Measurements from ENCODE around the gene TPCN1.

The TPCN1 gene

DNA sequence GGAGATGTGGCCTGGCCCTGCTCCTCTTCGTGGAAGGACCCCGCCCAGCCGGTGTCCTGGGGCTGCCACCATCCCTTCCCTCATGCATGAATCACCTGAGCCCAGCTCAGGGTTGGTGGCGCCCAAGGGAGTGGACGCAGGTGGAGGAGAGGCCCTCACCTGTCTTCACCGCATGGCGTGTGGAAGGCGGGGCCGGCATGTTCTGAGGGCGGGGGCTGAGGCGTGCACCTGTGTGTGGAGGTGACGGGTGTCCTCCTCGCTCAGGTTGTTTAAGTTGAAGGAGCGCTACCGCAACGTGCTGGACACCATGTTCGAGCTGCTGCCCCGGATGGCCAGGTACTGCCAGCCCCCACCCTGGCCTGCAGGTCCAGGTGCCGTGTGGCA lies 66.6 kb downstream of the TPCN1 start:
- H3K27ac ChIP-seq (ENCODE audit: low read depth, low read length, severe bottlenecking), result no peak overlapping the region
- H3K9me3 ChIP-seq (ENCODE audit: control insufficient read depth, low read length), result no peaks in the 10 kb centered on the region
- H3K4me3 ChIP-seq (ENCODE audit: extremely low read depth, insufficient read depth, low read length, poor library complexity, severe bottlenecking), result no peak overlapping the region
- H3K36me3 ChIP-seq (ENCODE audit: control insufficient read depth, insufficient read depth, low read length), result peaks cover 3% of the 10 kb centered on the region
- 95 to 100% methylated on average over 10 to 13 of the region's 19 CpGs for WGBS, 2 experiments (ENCODE audit: insufficient coverage in 2 of 2)
- H3K4me1 ChIP-seq (ENCODE audit: control insufficient read depth, insufficient read depth, low read length, poor library complexity, severe bottlenecking), result no peaks in the 10 kb centered on the region

DNA sequence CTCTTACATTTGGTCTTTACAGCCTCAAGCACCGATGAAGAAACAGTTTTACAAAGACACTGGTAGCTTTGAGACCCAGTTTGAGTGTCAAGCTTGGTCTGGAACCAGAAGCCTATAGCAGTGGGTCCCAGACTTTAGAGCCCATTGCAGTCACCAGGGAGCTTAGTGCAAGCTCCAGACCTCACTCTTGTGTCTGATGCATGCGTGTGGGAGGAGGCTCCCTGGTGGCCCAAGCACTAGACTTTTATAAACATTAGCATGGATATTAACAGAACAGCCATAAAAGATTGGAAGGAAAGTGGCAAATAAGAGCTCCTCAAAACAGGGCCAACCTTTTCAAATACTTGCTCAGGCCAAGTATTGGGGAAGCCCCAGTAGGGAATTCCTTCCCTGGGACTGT lies 68.1 kb downstream of the TPCN1 start:
- WGBS, 2 experiments (ENCODE audit: insufficient coverage in 2 of 2), result 82 to 90% methylated on average over 1 of the region's 2 CpGs
- Histone ChIP-seq H3K9me3 (ENCODE audit: control insufficient read depth, low read length) (no peaks in the 10 kb centered on the region), H3K4me1 (ENCODE audit: control insufficient read depth, insufficient read depth, low read length, poor library complexity, severe bottlenecking) (no peaks in the 10 kb centered on the region), H3K4me3 (ENCODE audit: extremely low read depth, insufficient read depth, low read length, poor library complexity, severe bottlenecking) (no peak overlapping the region), H3K27ac (ENCODE audit: low read depth, low read length, severe bottlenecking) (no peak overlapping the region), H3K36me3 (ENCODE audit: control insufficient read depth, insufficient read depth, low read length) (peaks cover 5% of the 10 kb centered on the region)

DNA sequence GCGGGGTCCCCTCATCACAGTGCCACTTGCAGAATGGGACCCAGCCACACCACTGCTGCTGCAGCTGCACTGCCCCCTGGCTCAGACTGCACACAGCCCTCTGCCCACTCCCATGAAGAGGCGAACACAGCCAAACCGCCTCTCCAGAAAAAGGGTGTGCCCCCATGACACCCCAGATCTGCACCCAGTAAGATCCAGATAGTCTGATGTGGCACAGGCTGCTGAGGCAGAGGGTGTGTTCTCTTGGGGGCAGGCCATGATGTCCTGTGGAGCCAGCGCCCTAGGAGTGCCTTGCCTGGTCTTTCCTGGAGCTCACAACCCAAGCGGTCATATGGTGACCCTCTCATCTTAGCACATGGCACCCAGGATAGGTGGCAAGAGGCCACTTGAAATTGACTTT lies 69.2 kb downstream of the TPCN1 start:
- no peak overlapping the region for H3K4me3 ChIP-seq (ENCODE audit: extremely low read depth, insufficient read depth, low read length, poor library complexity, severe bottlenecking)
- WGBS, 2 experiments (ENCODE audit: insufficient coverage in 2 of 2), result 93 to 100% methylated on average over 2 to 5 of the region's 5 CpGs
- peaks cover 4% of the 10 kb centered on the region for H3K36me3 ChIP-seq (ENCODE audit: control insufficient read depth, insufficient read depth, low read length)
- H3K4me1 ChIP-seq (ENCODE audit: control insufficient read depth, insufficient read depth, low read length, poor library complexity, severe bottlenecking), result no peaks in the 10 kb centered on the region
- no peaks in the 10 kb centered on the region for H3K9me3 ChIP-seq (ENCODE audit: control insufficient read depth, low read length)
- no peak overlapping the region for H3K27ac ChIP-seq (ENCODE audit: low read depth, low read length, severe bottlenecking)

GRCh38 chr12:113291586-113291985 lies 70.3 kb downstream of the TPCN1 start:
- WGBS, 2 experiments (ENCODE audit: insufficient coverage in 2 of 2), result 93 to 94% methylated on average over 15 to 17 of the region's 17 CpGs
- no peak overlapping the region for H3K4me3 ChIP-seq (ENCODE audit: extremely low read depth, insufficient read depth, low read length, poor library complexity, severe bottlenecking)

DNA sequence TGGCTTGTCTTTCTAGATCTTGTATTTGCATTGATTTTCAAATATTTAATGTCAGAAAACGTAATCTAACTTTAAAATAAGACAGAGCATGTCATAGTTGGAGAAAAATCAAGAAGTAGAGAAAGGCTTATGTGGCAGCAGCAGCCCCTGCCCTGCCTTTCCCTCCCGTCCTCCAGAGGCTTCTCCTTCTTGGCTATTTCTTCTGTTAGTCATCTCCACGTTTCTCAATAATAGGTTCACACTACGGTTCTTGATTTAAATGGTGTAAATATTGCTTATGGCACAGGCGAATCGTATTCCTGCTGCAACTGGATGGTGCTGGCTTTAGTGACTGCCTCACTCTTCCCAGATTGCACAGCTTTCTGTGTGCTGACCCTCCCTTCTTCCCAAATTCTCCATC lies 70.8 kb downstream of the TPCN1 start:
- 90 to 100% methylated on average over 3 of the region's 6 CpGs for WGBS, 2 experiments (ENCODE audit: insufficient coverage in 2 of 2)
- Histone ChIP-seq H3K36me3 (ENCODE audit: control insufficient read depth, insufficient read depth, low read length) (peaks cover 10% of the 10 kb centered on the region), H3K9me3 (ENCODE audit: control insufficient read depth, low read length) (no peaks in the 10 kb centered on the region), H3K4me3 (ENCODE audit: extremely low read depth, insufficient read depth, low read length, poor library complexity, severe bottlenecking) (no peak overlapping the region), H3K27ac (ENCODE audit: low read depth, low read length, severe bottlenecking) (no peak overlapping the region), H3K4me1 (ENCODE audit: control insufficient read depth, insufficient read depth, low read length, poor library complexity, severe bottlenecking) (no peaks in the 10 kb centered on the region)

More at GRCh38 chr12:113291586-113291985, 70.3 kb downstream of the TPCN1 start:
- Histone ChIP-seq H3K4me1 (ENCODE audit: control insufficient read depth, insufficient read depth, low read length, poor library complexity, severe bottlenecking) (no peaks in the 10 kb centered on the region), H3K27ac (ENCODE audit: low read depth, low read length, severe bottlenecking) (no peak overlapping the region), H3K36me3 (ENCODE audit: control insufficient read depth, insufficient read depth, low read length) (peaks cover 9% of the 10 kb centered on the region), H3K9me3 (ENCODE audit: control insufficient read depth, low read length) (no peaks in the 10 kb centered on the region)

GRCh38 chr12:113292547-113292946 lies 71.3 kb downstream of the TPCN1 start:
- WGBS, 2 experiments (ENCODE audit: insufficient coverage in 2 of 2), result 93 to 94% methylated on average over 5 to 7 of the region's 7 CpGs
- Histone ChIP-seq H3K4me3 (ENCODE audit: extremely low read depth, insufficient read depth, low read length, poor library complexity, severe bottlenecking) (no peak overlapping the region), H3K4me1 (ENCODE audit: control insufficient read depth, insufficient read depth, low read length, poor library complexity, severe bottlenecking) (no peaks in the 10 kb centered on the region), H3K27ac (ENCODE audit: low read depth, low read length, severe bottlenecking) (no peak overlapping the region), H3K36me3 (ENCODE audit: control insufficient read depth, insufficient read depth, low read length) (peaks cover 10% of the 10 kb centered on the region), H3K9me3 (ENCODE audit: control insufficient read depth, low read length) (no peaks in the 10 kb centered on the region)

- WGBS, 2 experiments (ENCODE audit: insufficient coverage in 2 of 2), result 90 to 93% methylated on average over 9 of the region's 10 CpGs
- H3K27ac ChIP-seq (ENCODE audit: low read depth, low read length, severe bottlenecking), result no peak overlapping the region
- H3K36me3 ChIP-seq (ENCODE audit: control insufficient read depth, insufficient read depth, low read length), result peaks cover 10% of the 10 kb centered on the region
- no peaks in the 10 kb centered on the region for H3K4me1 ChIP-seq (ENCODE audit: control insufficient read depth, insufficient read depth, low read length, poor library complexity, severe bottlenecking)
- H3K4me3 ChIP-seq (ENCODE audit: extremely low read depth, insufficient read depth, low read length, poor library complexity, severe bottlenecking), result no peak overlapping the region
- no peaks in the 10 kb centered on the region for H3K9me3 ChIP-seq (ENCODE audit: control insufficient read depth, low read length)
Measured at GRCh38 chr12:113293100-113293499, 71.8 kb downstream of the TPCN1 start.

GRCh38 chr12:113295886-113296556 lies 74.8 kb downstream of the TPCN1 start:
- Histone ChIP-seq H3K4me3 (ENCODE audit: extremely low read depth, insufficient read depth, low read length, poor library complexity, severe bottlenecking) (no peak overlapping the region), H3K9me3 (ENCODE audit: control insufficient read depth, low read length) (no peaks in the 10 kb centered on the region), H3K4me1 (ENCODE audit: control insufficient read depth, insufficient read depth, low read length, poor library complexity, severe bottlenecking) (peaks cover 15% of the 10 kb centered on the region), H3K36me3 (ENCODE audit: control insufficient read depth, insufficient read depth, low read length) (peaks cover 10% of the 10 kb centered on the region), H3K27ac (ENCODE audit: low read depth, low read length, severe bottlenecking) (no peak overlapping the region)
- 95 to 96% methylated on average over 13 of the region's 24 CpGs for WGBS, 2 experiments (ENCODE audit: insufficient coverage in 2 of 2)

- Histone ChIP-seq H3K4me1 (ENCODE audit: control insufficient read depth, insufficient read depth, low read length, poor library complexity, severe bottlenecking) (peaks cover 15% of the 10 kb centered on the region), H3K27ac (ENCODE audit: low read depth, low read length, severe bottlenecking) (no peak overlapping the region), H3K36me3 (ENCODE audit: control insufficient read depth, insufficient read depth, low read length) (peaks cover 10% of the 10 kb centered on the region), H3K9me3 (ENCODE audit: control insufficient read depth, low read length) (no peaks in the 10 kb centered on the region), H3K4me3 (ENCODE audit: extremely low read depth, insufficient read depth, low read length, poor library complexity, severe bottlenecking) (no peak overlapping the region)
- WGBS, 2 experiments (ENCODE audit: insufficient coverage in 2 of 2), result 95 to 98% methylated on average over 20 to 21 of the region's 23 CpGs
Measured at GRCh38 chr12:113296557-113297213, 75.4 kb downstream of the TPCN1 start.

DNA sequence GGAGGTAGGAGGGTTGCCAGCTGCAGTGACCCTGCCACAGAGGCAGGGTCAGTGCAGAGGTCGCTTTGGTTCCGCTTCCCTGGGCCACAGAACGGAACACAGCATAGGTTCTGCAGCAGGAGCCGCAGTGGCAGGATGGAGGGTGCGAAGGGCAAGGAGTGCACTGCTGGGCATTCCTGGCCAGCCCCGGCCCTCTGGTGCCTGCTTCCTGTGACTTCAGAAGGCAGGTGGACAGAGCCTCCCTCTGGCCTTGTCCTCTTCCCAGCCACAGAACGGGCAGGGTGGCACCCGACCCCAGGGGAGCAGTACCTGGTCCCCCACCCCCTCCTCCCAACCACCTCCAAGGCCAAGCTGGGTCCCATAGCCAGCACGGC lies 75.9 kb downstream of the TPCN1 start:
- Histone ChIP-seq H3K27ac (ENCODE audit: low read depth, low read length, severe bottlenecking) (no peak overlapping the region), H3K9me3 (ENCODE audit: control insufficient read depth, low read length) (no peaks in the 10 kb centered on the region), H3K4me3 (ENCODE audit: extremely low read depth, insufficient read depth, low read length, poor library complexity, severe bottlenecking) (no peak overlapping the region), H3K4me1 (ENCODE audit: control insufficient read depth, insufficient read depth, low read length, poor library complexity, severe bottlenecking) (peaks cover 15% of the 10 kb centered on the region), H3K36me3 (ENCODE audit: control insufficient read depth, insufficient read depth, low read length) (peaks cover 10% of the 10 kb centered on the region)
- WGBS, 2 experiments (ENCODE audit: insufficient coverage in 2 of 2), result 89 to 99% methylated on average over 6 of the region's 9 CpGs

Measured in mesodermal cell (in vitro differentiated cells).